ENCODE measurements around the gene RAMAC. TPM values are rescaled to one million over a fixed set of nuclear protein-coding genes. Genes with fewer than 3 reads are reported as not detected.

Gene RAMAC
- total RNA-seq, 1 donor from 2014 or later: 30.7 TPM

- Mint-ChIP-seq H3K9me3 (peaks cover 14% of the 10 kb centered on the region), H3K36me3 (peaks cover 21% of the 10 kb centered on the region), H3K4me1 (peaks cover 33% of the 10 kb centered on the region), H3K27me3 (ENCODE audit: low read depth) (no peaks in the 10 kb centered on the region), H3K4me3 (peak overlapping the region; percentile 99), H3K27ac (peak overlapping the region; percentile 94)
- DNase-seq (ENCODE audit: low spot score in 2 of 2, unreplicated experiment in 2 of 2): peak in 1 of 2 experiments; percentile 62
- TF ChIP-seq CTCF (IDR thresholded peaks at IDR 0.05; ENCODE audit: unreplicated experiment): peak; percentile 38
Measured at GRCh38 chr15:83010709-83011270, 24.8 kb downstream of the RAMAC start.

- Mint-ChIP-seq H3K27me3 (ENCODE audit: low read depth) (no peaks in the 10 kb centered on the region), H3K4me1 (peaks cover 33% of the 10 kb centered on the region), H3K9me3 (peaks cover 14% of the 10 kb centered on the region), H3K4me3 (peak within 1 kb of the TSS; percentile 99), H3K36me3 (peaks cover 21% of the 10 kb centered on the region), H3K27ac (peak within 1 kb of the TSS; percentile 94)
- peak; percentile 71 to 81 for DNase-seq (ENCODE audit: low spot score in 2 of 2, unreplicated experiment in 2 of 2)
- no peak for TF ChIP-seq CTCF (IDR thresholded peaks at IDR 0.05; ENCODE audit: unreplicated experiment)
Measured at GRCh38 chr15:83011271-83012075, 25.5 kb downstream of the RAMAC start, which contains the start of gene C15orf40. TSS of gene C15orf40 (minus strand) at chr15:83011639. CDS start at chr15:83011607, 32 bp downstream.

- peak overlapping the region; percentile 94 for H3K27ac Mint-ChIP-seq
- no peak for DNase-seq (ENCODE audit: low spot score in 2 of 2, unreplicated experiment in 2 of 2)
Measured at GRCh38 chr15:83012076-83012426, 26.0 kb downstream of the RAMAC start.

GRCh38 chr15:83012636-83013035 lies 26.6 kb downstream of the RAMAC start:
- Mint-ChIP-seq H3K4me3 (peak overlapping the region; percentile 99), H3K9me3 (peaks cover 14% of the 10 kb centered on the region)

More at GRCh38 chr15:83012076-83012426, 26.0 kb downstream of the RAMAC start:
- Mint-ChIP-seq H3K9me3 (peaks cover 14% of the 10 kb centered on the region), H3K27me3 (ENCODE audit: low read depth) (no peaks in the 10 kb centered on the region), H3K4me3 (peak overlapping the region; percentile 99), H3K36me3 (peaks cover 20% of the 10 kb centered on the region), H3K4me1 (peaks cover 33% of the 10 kb centered on the region)
- TF ChIP-seq CTCF (IDR thresholded peaks at IDR 0.05; ENCODE audit: unreplicated experiment): no peak

GRCh38 chr15:83014205-83014653 lies 28.2 kb downstream of the RAMAC start:
- Mint-ChIP-seq H3K27me3 (ENCODE audit: low read depth) (no peaks in the 10 kb centered on the region), H3K9me3 (peaks cover 14% of the 10 kb centered on the region), H3K27ac (peak overlapping the region; percentile 39), H3K4me1 (peaks cover 33% of the 10 kb centered on the region), H3K4me3 (no peak overlapping the region), H3K36me3 (peaks cover 15% of the 10 kb centered on the region)
- DNase-seq (ENCODE audit: low spot score in 2 of 2, unreplicated experiment in 2 of 2): no peak
- no peak for TF ChIP-seq CTCF (IDR thresholded peaks at IDR 0.05; ENCODE audit: unreplicated experiment)

More at GRCh38 chr15:83012636-83013035, 26.6 kb downstream of the RAMAC start:
- Mint-ChIP-seq H3K4me1 (peaks cover 33% of the 10 kb centered on the region), H3K27me3 (ENCODE audit: low read depth) (no peaks in the 10 kb centered on the region), H3K27ac (no peak overlapping the region), H3K36me3 (peaks cover 18% of the 10 kb centered on the region)
- no peak for DNase-seq (ENCODE audit: low spot score in 2 of 2, unreplicated experiment in 2 of 2)
- no peak for TF ChIP-seq CTCF (IDR thresholded peaks at IDR 0.05; ENCODE audit: unreplicated experiment)
